Measurements from ENCODE around the gene FOXN1.

Gene FOXN1

GRCh38 chr17:28500712-28501379 lies 5.3 kb upstream of the FOXN1 start:
- DNase-seq (ENCODE audit: extremely low read depth, low read depth): no peak
- no peak for TF ChIP-seq CTCF (IDR thresholded peaks at IDR 0.05; ENCODE audit: low read depth, low read length, missing control alignments)
- H3K4me3 ChIP-seq (replicated peaks; ENCODE audit: low read depth, low read length): no peak overlapping the region

GRCh38 chr17:28501421-28502284 lies 4.5 kb upstream of the FOXN1 start:
- no peak for TF ChIP-seq CTCF (IDR thresholded peaks at IDR 0.05; ENCODE audit: low read depth, low read length, missing control alignments)
- DNase-seq (ENCODE audit: extremely low read depth, low read depth): no peak
- H3K4me3 ChIP-seq (replicated peaks; ENCODE audit: low read depth, low read length): no peak overlapping the region

- TF ChIP-seq CTCF (IDR thresholded peaks at IDR 0.05; ENCODE audit: low read depth, low read length, missing control alignments): no peak
- no peak overlapping the region for H3K4me3 ChIP-seq (replicated peaks; ENCODE audit: low read depth, low read length)
- no peak for DNase-seq (ENCODE audit: extremely low read depth, low read depth)
Observed at GRCh38 chr17:28503420-28503819, 2.7 kb upstream of the FOXN1 start.

GRCh38 chr17:28506763-28507487 lies 777 bp downstream of the FOXN1 start:
- no peak overlapping the region for H3K4me3 ChIP-seq (replicated peaks; ENCODE audit: low read depth, low read length)
- DNase-seq (ENCODE audit: extremely low read depth, low read depth): no peak
- no peak for TF ChIP-seq CTCF (IDR thresholded peaks at IDR 0.05; ENCODE audit: low read depth, low read length, missing control alignments)

- no peak overlapping the region for H3K4me3 ChIP-seq (replicated peaks; ENCODE audit: low read depth, low read length)
- no peak for DNase-seq (ENCODE audit: extremely low read depth, low read depth)
- no peak for TF ChIP-seq CTCF (IDR thresholded peaks at IDR 0.05; ENCODE audit: low read depth, low read length, missing control alignments)
Observed at GRCh38 chr17:28507567-28508203, 1.5 kb downstream of the FOXN1 start.

- no peak for TF ChIP-seq CTCF (IDR thresholded peaks at IDR 0.05; ENCODE audit: low read depth, low read length, missing control alignments)
- H3K4me3 ChIP-seq (replicated peaks; ENCODE audit: low read depth, low read length): no peak overlapping the region
- DNase-seq (ENCODE audit: extremely low read depth, low read depth): no peak
Observed at GRCh38 chr17:28508211-28508724, 2.1 kb downstream of the FOXN1 start.
